Endodermal cell (in vitro differentiated cells): ENCODE results near the gene WDR87. TPM values are rescaled to one million over a fixed set of nuclear protein-coding genes. Genes with fewer than 3 reads are reported as not detected.
"Not testable (repeated sequence)": the region's sequence is repeated elsewhere in the genome, so short reads cannot be mapped to it uniquely, and the experiment has no call there.

Experiments
- DNase-seq: peaks from one replicate; pipeline ENCODE4 v3.0.0-alpha.2; 2017
- H3K27ac ChIP-seq: 2 replicates; pipeline ENCODE4 v1.5.1; 2013; ENCODE audit warnings: mild to moderate bottlenecking, low read depth, low read length, moderate library complexity
- H3K27me3 ChIP-seq: 2 replicates; pipeline ENCODE4 v1.6.1; 2013; ENCODE audit warnings: mild to moderate bottlenecking, low read length, moderate library complexity; ENCODE audit not compliant: insufficient read depth, control insufficient read depth, poor library complexity, severe bottlenecking
- H3K36me3 ChIP-seq: 2 replicates; pipeline ENCODE4 v1.7.0; 2013; ENCODE audit warnings: mild to moderate bottlenecking, low read length, moderate library complexity; ENCODE audit not compliant: control insufficient read depth, insufficient read depth
- H3K4me1 ChIP-seq: one replicate; pipeline ENCODE4 v1.7.0; 2013; ENCODE audit warnings: low read length; ENCODE audit not compliant: control insufficient read depth, insufficient read depth
- H3K4me3 ChIP-seq: 2 replicates; pipeline ENCODE4 v1.5.1; 2013; ENCODE audit warnings: mild to moderate bottlenecking, low read length, moderate library complexity
- H3K9ac ChIP-seq: 2 replicates; pipeline ENCODE4 v1.6.1; 2013; ENCODE audit warnings: mild to moderate bottlenecking, low read length, moderate library complexity; ENCODE audit not compliant: poor library complexity, severe bottlenecking; ENCODE audit errors: extremely low read depth
- H3K9me3 ChIP-seq: 2 replicates; pipeline ENCODE4 v1.6.1; 2013; ENCODE audit warnings: mild to moderate bottlenecking, low read length, moderate library complexity; ENCODE audit not compliant: control insufficient read depth
- H3K27ac Mint-ChIP-seq: 2 replicates; pipeline ENCODE4 v1.8.0; 2020; ENCODE audit warnings: mixed read lengths
- H3K27me3 Mint-ChIP-seq: 2 replicates; pipeline ENCODE4 v1.8.0; 2021; ENCODE audit warnings: mild to moderate bottlenecking, mixed read lengths; ENCODE audit not compliant: insufficient read depth
- H3K36me3 Mint-ChIP-seq: 2 replicates; pipeline ENCODE4 v1.8.0; 2020; ENCODE audit warnings: low read depth, mixed read lengths
- H3K4me1 Mint-ChIP-seq: 2 replicates; pipeline ENCODE4 v1.8.0; 2020; ENCODE audit warnings: mixed read lengths
- H3K4me3 Mint-ChIP-seq: 2 replicates; pipeline ENCODE4 v1.8.0; 2020; ENCODE audit warnings: mild to moderate bottlenecking, moderate library complexity, mixed read lengths
- H3K9me3 Mint-ChIP-seq: 2 replicates; pipeline ENCODE4 v1.8.0; 2020; ENCODE audit warnings: mild to moderate bottlenecking, mixed read lengths
- CTCF ChIP-seq: fragments of 200-600 bp; sonication (generic); conservative IDR thresholded peaks from 2 replicates; pipeline ENCODE4 v1.5.0; 2021; ENCODE audit warnings: antibody characterized with exemption, mild to moderate bottlenecking
- WGBS, 2 experiments: methylation state at CpG; one replicate each; pipeline versions ENCODE4 v1.1.5 to v1.1.7; 2013; ENCODE audit warnings: missing lambda C conversion rate in 2 of 2, mixed read lengths in 1 of 2; ENCODE audit not compliant: insufficient coverage in 1 of 2, insufficient read length in 1 of 2; 5-methylcytosine and 5-hydroxymethylcytosine counted together
- total RNA-seq, 2 donors: library from RNA; stranded (reverse); fragmentation: NEBNext Ultra II Directional in 1 of 2; extraction: Animal tissue kit (Norgen Biotek cat#: 25700) in 1 of 2; gene quantifications; 2 replicates in 1 of 2; 3 replicates in 1 of 2; pipeline ENCODE4 v1.2.1, GENCODE V29; 2021

The WDR87 gene
- total RNA-seq, 2 donors from 2014 or later: not detected

GRCh38 chr19:37867831-37868230, 38.6 kb downstream of the WDR87 start:
- TF ChIP-seq CTCF: no peak
- Histone ChIP-seq H3K4me1 (no peaks in the 10 kb centered on the region), H3K4me3 (no peak overlapping the region), H3K9me3 (peaks cover 29% of the 10 kb centered on the region), H3K27me3 (no peaks in the 10 kb centered on the region), H3K9ac (no peak overlapping the region), H3K27ac (no peak overlapping the region), H3K36me3 (no peaks in the 10 kb centered on the region)
- H3K9me3 Mint-ChIP-seq: peaks cover 38% of the 10 kb centered on the region
- peaks cover 8% of the 10 kb centered on the region for H3K27me3 Mint-ChIP-seq
- peaks cover 11% of the 10 kb centered on the region for H3K4me1 Mint-ChIP-seq
- H3K36me3 Mint-ChIP-seq: peaks cover 3% of the 10 kb centered on the region
- H3K4me3 Mint-ChIP-seq: no peak overlapping the region
- H3K27ac Mint-ChIP-seq: no peak overlapping the region
- DNase-seq: no peak
- 91 to 100% methylated on average over 2 of the region's 2 CpGs for WGBS, 2 experiments

GRCh38 chr19:37865930-37866329, 40.5 kb downstream of the WDR87 start:
- H3K27ac Mint-ChIP-seq: peak overlapping the region; percentile 55
- H3K36me3 Mint-ChIP-seq: not testable (repeated sequence)

GRCh38 chr19:37864501-37864900, 41.9 kb downstream of the WDR87 start:
- Mint-ChIP-seq H3K9me3 (peaks cover 9% of the 10 kb centered on the region), H3K4me1 (peaks cover 11% of the 10 kb centered on the region), H3K4me3 (no peak overlapping the region), H3K27ac (no peak overlapping the region), H3K27me3 (peaks cover 4% of the 10 kb centered on the region), H3K36me3 (no peaks in the 10 kb centered on the region)
- 81% methylated on average over 3 of the region's 3 CpGs; no CpG with 5 or more reads in 1 of the 2 experiments for WGBS, 2 experiments
- no peak for TF ChIP-seq CTCF
- H3K4me3 ChIP-seq: no peak overlapping the region
- H3K27ac ChIP-seq: no peak overlapping the region
- H3K4me1 ChIP-seq: no peaks in the 10 kb centered on the region
- no peak for DNase-seq
- H3K36me3 ChIP-seq: no peaks in the 10 kb centered on the region
- peaks cover 13% of the 10 kb centered on the region for H3K9me3 ChIP-seq
- no peaks in the 10 kb centered on the region for H3K27me3 ChIP-seq
- H3K9ac ChIP-seq: no peak overlapping the region

More at GRCh38 chr19:37865930-37866329, 40.5 kb downstream of the WDR87 start:
- WGBS, 2 experiments: 73 to 79% methylated on average over 3 to 8 of the region's 9 CpGs
- peaks cover 24% of the 10 kb centered on the region for H3K9me3 Mint-ChIP-seq
- not testable (repeated sequence) for H3K27me3 Mint-ChIP-seq, H3K27me3 ChIP-seq, H3K4me3 Mint-ChIP-seq, H3K36me3 ChIP-seq, H3K4me1 ChIP-seq, H3K4me3 ChIP-seq, H3K27ac ChIP-seq, DNase-seq, H3K9ac ChIP-seq
- peaks cover 25% of the 10 kb centered on the region for H3K9me3 ChIP-seq
- H3K4me1 Mint-ChIP-seq: peaks cover 11% of the 10 kb centered on the region

GRCh38 chr19:37855098-37855497, 51.3 kb downstream of the WDR87 start:
- no peaks in the 10 kb centered on the region for H3K27me3 ChIP-seq
- H3K4me1 Mint-ChIP-seq: no peaks in the 10 kb centered on the region
- no peaks in the 10 kb centered on the region for H3K9me3 ChIP-seq
- H3K4me1 ChIP-seq: no peaks in the 10 kb centered on the region
- H3K4me3 Mint-ChIP-seq: no peak overlapping the region
- no peak overlapping the region for H3K27ac ChIP-seq
- no peak overlapping the region for H3K27ac Mint-ChIP-seq
- H3K4me3 ChIP-seq: no peak overlapping the region
- H3K9ac ChIP-seq: no peak overlapping the region
- 96 to 98% methylated on average over 25 to 35 of the region's 35 CpGs for WGBS, 2 experiments
- no peaks in the 10 kb centered on the region for H3K36me3 Mint-ChIP-seq
- TF ChIP-seq CTCF: no peak
- H3K9me3 Mint-ChIP-seq: no peaks in the 10 kb centered on the region
- no peaks in the 10 kb centered on the region for H3K36me3 ChIP-seq
- peaks cover 2% of the 10 kb centered on the region for H3K27me3 Mint-ChIP-seq
- DNase-seq: no peak
